PC-9 (cell line): ENCODE results near the gene DDX3X. TPM values are rescaled to one million over a fixed set of nuclear protein-coding genes. Genes with fewer than 3 reads are reported as not detected.

ENCODE experiments used
- BruUV-seq: library from RNA; stranded (reverse); fragments of 400-500 nt; replicated peaks from 2 replicates; lab custom pipeline; 2021; lab: Mats Ljungman, UMichigan
- CTCF ChIA-PET: fragments of 300-600 bp; sonication (Branson Sonifier 250); formaldehyde crosslinking; loops from one replicate; lab custom pipeline; 2022; ENCODE audit warnings: antibody characterized with exemption; lab: Charles Lee
- POLR2A ChIA-PET: fragments of 300-600 bp; sonication (Branson Sonifier 250); formaldehyde crosslinking; loops from one replicate; lab custom pipeline; 2022; ENCODE audit warnings: antibody characterized with exemption; ENCODE audit not compliant: unreplicated experiment; lab: Charles Lee
- DNase-seq, 2 experiments: peaks; one replicate each; pipeline versions ENCODE4 v3.0.0 to v3.0.0-alpha.2; 2015 to 2022; ENCODE audit warnings: mixed read lengths in 1 of 2
- H2AFZ ChIP-seq: fragments of 200-600 bp; sonication (generic); 2 replicates; pipeline ENCODE4 v1.8.1; 2017; ENCODE audit warnings: antibody characterized with exemption
- H3F3A ChIP-seq: fragments of 200-600 bp; sonication (generic); 2 replicates; pipeline ENCODE4 v1.8.1; 2017; ENCODE audit warnings: antibody characterized with exemption, mild to moderate bottlenecking, low read depth; ENCODE audit not compliant: insufficient read depth
- H3K27ac ChIP-seq: fragments of 200-600 bp; sonication (generic); 2 replicates; pipeline ENCODE4 v1.6.1; 2016; ENCODE audit warnings: mixed run types
- H3K27me3 ChIP-seq: fragments of 200-600 bp; sonication (generic); 2 replicates; pipeline ENCODE4 v1.6.1; 2016; ENCODE audit warnings: low read depth, mixed run types; ENCODE audit not compliant: insufficient read depth
- H3K36me3 ChIP-seq: fragments of 200-600 bp; sonication (generic); 2 replicates; pipeline ENCODE4 v1.6.1; 2016; ENCODE audit warnings: low read depth, mixed run types
- H3K4me1 ChIP-seq: fragments of 200-600 bp; sonication (generic); replicated peaks from 2 replicates; pipeline ENCODE4 v1.6.1; 2016; ENCODE audit warnings: mixed run types; ENCODE audit not compliant: insufficient read depth
- H3K4me2 ChIP-seq: fragments of 200-600 bp; sonication (generic); 2 replicates; pipeline ENCODE4 v1.6.1; 2017; ENCODE audit warnings: mixed run types
- H3K4me3 ChIP-seq: fragments of 200-600 bp; sonication (generic); 2 replicates; pipeline ENCODE4 v1.6.1; 2016; ENCODE audit warnings: mixed run types
- H3K79me2 ChIP-seq: fragments of 200-600 bp; sonication (generic); 2 replicates; pipeline ENCODE4 v1.6.1; 2017; ENCODE audit warnings: low read depth, mixed run types
- H3K9me2 ChIP-seq: fragments of 200-600 bp; sonication (generic); 2 replicates; pipeline ENCODE4 v1.8.1; 2017; ENCODE audit warnings: mild to moderate bottlenecking; ENCODE audit not compliant: insufficient read depth
- H3K9me3 ChIP-seq: fragments of 200-600 bp; sonication (generic); 2 replicates; pipeline ENCODE4 v1.8.1; 2016; ENCODE audit warnings: low read depth; ENCODE audit not compliant: insufficient read depth
- H4K20me1 ChIP-seq: fragments of 200-600 bp; sonication (generic); 2 replicates; pipeline ENCODE4 v1.8.1; 2017; ENCODE audit not compliant: insufficient read depth
- CTCF ChIP-seq: fragments of 200-600 bp; sonication (generic); conservative IDR thresholded peaks from 2 replicates; pipeline ENCODE4 v1.6.1; 2017; ENCODE audit warnings: mixed run types, antibody characterized with exemption, mild to moderate bottlenecking, moderate library complexity
- EZH2 ChIP-seq: fragments of 200-600 bp; sonication (generic); IDR thresholded peaks from 2 replicates; pipeline ENCODE4 v1.8.0; 2017; ENCODE audit warnings: antibody characterized with exemption, low read depth
- intact Hi-C: fragments of 100-400 bp; cut with micrococcal nuclease; formaldehyde crosslinking; loops from one replicate; pipeline ENCODE4 v1.10.0; 2022; ENCODE audit not compliant: unreplicated experiment
- total RNA-seq: library from RNA; stranded (reverse); gene quantifications from 2 replicates; pipeline ENCODE4 v1.2.3, GENCODE V29; 2021

DDX3X gene
- total RNA-seq, 1 experiment from 2014 or later: 158 TPM

GRCh38 chrX:41412261-41413081 is 78.5 kb downstream of the DDX3X start:
- intact Hi-C loops: no loop called here
- POLR2A ChIA-PET: interaction anchor here (0.6 kb wide), 1 partner anchor 762 kb away, joined by 9 read pairs; no protein-coding TSS in a partner anchor
- no peaks in the 10 kb centered on the region for H3K27me3 ChIP-seq

More at GRCh38 chrX:41412261-41413081, 78.5 kb downstream of the DDX3X start:
- H4K20me1 ChIP-seq: no peaks in the 10 kb centered on the region
- BruUV-seq: no TSS peak
- no peaks in the 10 kb centered on the region for H3K36me3 ChIP-seq
- TF ChIP-seq EZH2 (no peak), CTCF (no peak)
- no peak overlapping the region for H3K27ac ChIP-seq
- H2AFZ ChIP-seq: no peak overlapping the region
- no peaks in the 10 kb centered on the region for H3K4me1 ChIP-seq
- H3K79me2 ChIP-seq: no peaks in the 10 kb centered on the region
- DNase-seq: peak in 1 of 2 experiments; percentile 16
- no peak overlapping the region for H3K4me2 ChIP-seq
- CTCF ChIA-PET: interaction anchor here (0.6 kb wide), 1 partner anchor 546 kb away, joined by 6 read pairs; no protein-coding TSS in a partner anchor
- H3K9me3 ChIP-seq: no peaks in the 10 kb centered on the region
- H3K9me2 ChIP-seq: no peaks in the 10 kb centered on the region
- no peak overlapping the region for H3K4me3 ChIP-seq
- no peaks in the 10 kb centered on the region for H3F3A ChIP-seq

Other genes with a start within 250 kb of the DDX3X start
- gene USP9X, start 248.7 kb upstream of the DDX3X start, total RNA-seq: 38.4 and 43.2 TPM in 2 replicates
- not detected in 2 replicates for gene NYX, start 113.2 kb downstream of the DDX3X start, total RNA-seq